Stimulated activated CD4-positive, alpha-beta T cell treated with anti-CD3 and anti-CD28 coated beads, Interleukin-12 subunit alpha, Interleukin-12 subunit beta, amount 100 ng/mL, for 24 hours (primary cell): ENCODE measurements around the gene CAPN11.
A peak's percentile ranks its signal among the peaks of the same experiment; 100 is the strongest.

Experiments used
- DNase-seq, 2 experiments: peaks; one replicate each; pipeline ENCODE4 v3.0.0-alpha.2; 2020; ENCODE audit warnings: low read depth in 2 of 2

CAPN11 gene

GRCh38 chr6:44156494-44157151, 2.0 kb upstream of the CAPN11 start:
- no peak for DNase-seq

DNA sequence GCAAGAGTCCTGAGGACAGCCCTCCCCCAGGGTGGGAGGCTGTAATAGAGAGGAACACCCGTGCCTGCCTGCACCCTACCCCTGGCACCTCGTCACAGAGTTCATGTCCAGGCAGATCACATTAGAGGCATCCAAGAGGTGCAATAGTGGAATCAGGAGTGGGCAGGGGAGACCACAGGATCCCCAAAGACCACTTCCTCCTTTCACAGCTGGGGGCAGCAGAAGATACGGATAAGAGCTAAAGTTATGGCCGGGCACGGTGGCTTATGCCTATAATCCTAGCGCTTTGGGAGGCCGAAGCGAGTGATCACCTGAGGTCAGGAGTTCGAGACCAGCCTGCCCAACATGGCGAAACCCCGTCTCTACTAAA, 1.5 kb upstream of the CAPN11 start:
- DNase-seq = no peak

GRCh38 chr6:44161997-44162338, 3.3 kb downstream of the CAPN11 start:
- DNase-seq = no peak

DNA sequence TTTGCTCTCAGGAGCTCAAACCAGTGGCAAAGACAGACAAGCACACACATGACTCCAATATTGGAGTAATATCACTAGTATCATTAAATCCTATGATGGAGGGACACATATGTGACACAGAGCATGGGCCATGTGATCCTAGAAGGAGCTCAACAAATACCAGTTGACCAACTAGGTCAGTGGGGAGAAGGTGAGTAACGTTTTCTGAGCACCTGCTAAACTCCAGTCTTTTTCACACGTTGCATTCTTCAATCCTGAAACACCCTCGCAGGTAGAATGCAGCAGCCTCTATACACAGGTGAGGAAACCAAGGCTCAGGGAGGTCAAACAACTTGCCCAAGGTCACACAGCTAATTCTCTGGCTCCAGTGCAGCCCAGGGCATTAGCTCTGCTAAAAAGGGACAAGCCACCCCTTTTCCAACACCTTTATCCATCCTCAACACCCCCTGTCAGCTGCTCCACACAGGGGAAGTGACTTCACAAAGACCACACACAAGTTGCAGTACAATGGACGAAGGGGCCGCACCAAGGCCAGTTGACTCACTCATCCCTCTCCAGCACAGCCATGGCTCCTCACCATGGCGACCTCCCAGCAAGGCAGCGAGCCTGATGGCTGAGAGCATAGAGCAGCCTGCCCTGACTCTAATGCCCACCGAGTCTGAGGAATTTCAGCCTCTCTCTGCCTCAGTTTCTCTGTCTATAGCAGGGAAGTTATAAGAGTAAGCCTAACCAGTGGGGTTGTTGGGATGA, 4.4 kb downstream of the CAPN11 start:
- no peak for DNase-seq

DNA sequence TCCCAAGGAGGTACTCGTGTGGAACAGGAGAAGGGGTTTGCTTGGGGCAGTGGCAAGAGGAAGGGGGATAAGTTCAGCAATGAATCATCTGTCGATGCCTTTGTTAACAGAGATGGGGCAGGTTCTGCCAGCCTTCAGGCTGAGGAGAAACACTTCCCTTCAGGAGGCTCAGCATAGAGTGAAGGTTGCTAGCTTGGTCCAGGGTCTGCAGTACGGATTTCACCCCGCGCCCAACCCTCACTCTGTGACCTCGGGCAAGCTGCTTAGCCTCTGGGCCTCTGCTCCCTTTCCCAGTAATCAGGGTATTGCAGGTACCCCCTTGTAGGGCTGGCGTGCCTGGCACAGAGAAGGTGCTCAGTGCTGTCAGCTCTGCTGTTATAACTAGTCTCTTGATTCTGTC, 7.5 kb downstream of the CAPN11 start:
- no peak for DNase-seq

GRCh38 chr6:44166591-44167184, 8.1 kb downstream of the CAPN11 start:
- no peak for DNase-seq

- DNase-seq = no peak
Observed at GRCh38 chr6:44167567-44167966, 8.9 kb downstream of the CAPN11 start.

- DNase-seq = no peak
Observed at GRCh38 chr6:44169154-44169553, 10.5 kb downstream of the CAPN11 start.

GRCh38 chr6:44169886-44170570, 11.4 kb downstream of the CAPN11 start:
- DNase-seq = no peak

DNA sequence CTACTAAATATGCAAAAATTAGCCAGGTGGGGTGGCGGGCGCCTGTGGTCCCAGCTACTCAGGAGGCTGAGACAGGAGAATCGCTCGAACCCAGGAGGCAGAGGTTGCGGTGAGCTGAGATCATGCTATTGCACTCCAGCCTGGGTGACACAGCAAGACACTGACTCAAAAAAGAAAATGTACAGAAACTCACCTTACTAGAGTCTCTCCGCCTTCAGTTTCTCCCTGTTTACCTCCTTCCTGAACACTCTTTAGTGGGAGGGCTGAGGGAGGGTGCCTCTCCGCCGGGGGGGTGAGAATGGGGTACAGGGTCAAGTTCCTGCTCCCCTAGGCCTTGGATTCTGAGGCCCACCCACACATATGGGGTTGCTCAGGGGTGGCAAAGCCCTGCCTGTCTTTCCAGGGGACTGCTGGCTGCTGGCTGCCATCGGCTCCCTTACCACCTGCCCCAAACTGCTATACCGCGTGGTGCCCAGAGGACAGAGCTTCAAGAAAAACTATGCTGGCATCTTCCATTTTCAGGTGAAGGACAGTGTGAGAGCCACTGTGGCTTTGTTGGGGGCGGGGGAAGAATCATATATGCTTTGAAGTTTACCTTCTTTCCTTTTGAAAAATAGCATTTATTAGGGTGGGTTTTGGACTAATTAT, 13.4 kb downstream of the CAPN11 start:
- no peak for DNase-seq

- peak; percentile 61 to 80 for DNase-seq
Observed at GRCh38 chr6:44172731-44173500, 14.3 kb downstream of the CAPN11 start.

GRCh38 chr6:44176130-44176761, 17.6 kb downstream of the CAPN11 start:
- no peak for DNase-seq

DNA sequence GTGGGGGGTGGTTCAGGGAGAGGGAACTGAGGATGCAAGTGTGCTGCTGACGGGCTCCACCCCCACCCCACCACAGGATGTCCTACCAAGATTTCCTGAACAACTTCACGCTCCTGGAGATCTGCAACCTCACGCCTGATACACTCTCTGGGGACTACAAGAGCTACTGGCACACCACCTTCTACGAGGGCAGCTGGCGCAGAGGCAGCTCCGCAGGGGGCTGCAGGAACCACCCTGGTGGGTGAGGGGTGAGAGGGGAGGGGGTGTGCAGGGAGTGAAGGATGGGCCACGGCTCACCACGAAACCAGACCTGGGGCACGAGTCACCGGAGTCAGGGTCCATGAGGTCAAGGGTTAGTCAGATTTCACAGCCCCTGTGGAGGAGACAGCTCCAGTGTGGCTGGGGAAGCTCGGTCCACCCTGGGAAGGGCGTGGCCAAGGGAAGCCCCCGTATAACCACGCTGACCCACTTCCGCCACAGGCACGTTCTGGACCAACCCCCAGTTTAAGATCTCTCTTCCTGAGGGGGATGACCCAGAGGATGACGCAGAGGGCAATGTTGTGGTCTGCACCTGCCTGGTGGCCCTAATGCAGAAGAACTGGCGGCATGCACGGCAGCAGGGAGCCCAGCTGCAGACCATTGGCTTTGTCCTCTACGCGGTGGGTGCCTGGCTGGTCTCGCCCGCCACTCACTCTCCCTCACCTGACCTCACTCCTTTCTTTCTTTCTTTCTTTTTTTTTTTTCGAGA, 18.3 kb downstream of the CAPN11 start:
- DNase-seq = no peak

DNA sequence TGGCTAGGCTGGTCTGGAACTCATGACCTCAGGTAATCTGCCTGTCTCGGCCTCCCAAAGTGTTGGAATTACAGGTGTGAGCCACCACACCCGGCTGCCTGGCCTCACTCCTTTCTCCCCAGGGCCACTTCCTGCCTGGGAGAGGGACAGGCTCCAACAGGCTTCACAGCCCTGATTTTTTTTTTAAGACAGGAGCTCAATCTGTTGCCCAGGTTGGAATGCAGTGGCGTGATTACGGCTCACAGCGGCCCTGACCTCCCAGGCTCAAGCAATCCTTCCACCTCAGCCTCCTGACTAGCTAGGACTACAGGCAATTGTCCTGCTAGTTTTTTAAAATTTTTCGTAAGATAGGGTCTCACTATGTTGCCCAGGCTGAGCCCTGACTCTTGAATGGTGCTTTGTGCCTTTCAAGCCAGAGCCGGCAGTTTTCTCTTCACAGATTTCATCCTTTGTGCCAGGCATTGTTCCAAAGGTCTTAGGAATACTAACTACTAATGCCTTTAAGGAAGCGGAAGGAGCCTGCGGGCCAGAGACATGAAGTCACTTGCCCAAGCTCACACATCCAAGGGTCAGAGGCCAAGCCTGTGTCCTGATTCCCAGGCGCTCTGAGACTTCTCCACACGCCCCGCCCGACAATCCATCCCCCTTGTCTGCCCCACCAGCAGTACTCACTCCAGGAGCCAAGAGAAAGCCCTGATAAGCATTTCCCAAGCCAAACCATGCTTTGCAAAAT, 19.2 kb downstream of the CAPN11 start:
- DNase-seq = no peak

GRCh38 chr6:44178424-44179071, 19.9 kb downstream of the CAPN11 start:
- no peak for DNase-seq

DNA sequence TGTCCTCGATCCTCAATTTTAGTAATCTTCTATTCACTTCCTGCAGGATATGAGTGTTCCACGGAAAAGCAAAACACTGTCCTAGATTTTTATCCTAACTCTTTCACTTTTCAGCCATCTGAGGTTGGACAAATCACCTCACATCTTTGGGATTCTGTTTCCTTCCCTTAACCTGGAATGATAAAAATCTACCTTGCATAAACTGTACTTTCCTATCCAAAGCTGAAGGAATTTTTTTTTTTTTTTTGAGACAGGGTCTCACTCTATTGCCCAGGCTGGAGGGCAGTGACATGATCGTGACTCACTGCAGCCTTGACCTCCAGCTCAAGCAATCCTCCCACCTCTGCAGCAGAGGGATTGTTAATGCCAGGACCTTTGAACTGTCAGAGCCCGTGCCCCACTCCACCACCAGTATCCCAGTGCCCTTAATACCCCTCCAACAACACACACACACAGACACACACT, 20.5 kb downstream of the CAPN11 start:
- no peak for DNase-seq

DNA sequence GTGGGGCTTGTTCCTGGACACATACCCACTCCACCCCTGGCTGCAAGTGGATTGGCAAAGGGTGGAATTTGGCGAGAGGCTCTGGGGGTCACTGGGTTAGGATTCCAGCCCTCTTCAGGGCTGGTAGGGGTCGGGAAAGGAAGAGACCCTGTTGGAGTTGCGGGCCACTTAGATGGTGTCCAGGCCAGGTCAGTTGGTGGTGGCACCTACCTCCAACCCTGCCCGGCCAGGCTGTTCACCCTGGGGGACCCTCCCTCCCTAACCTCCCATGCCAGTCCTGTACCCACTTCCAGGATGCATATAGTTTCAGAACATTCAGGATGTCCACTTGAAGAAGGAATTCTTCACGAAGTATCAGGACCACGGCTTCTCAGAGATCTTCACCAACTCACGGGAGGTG, 21.0 kb downstream of the CAPN11 start:
- DNase-seq = no peak

- DNase-seq = no peak
Observed at GRCh38 chr6:44180406-44180805, 21.8 kb downstream of the CAPN11 start.

DNA sequence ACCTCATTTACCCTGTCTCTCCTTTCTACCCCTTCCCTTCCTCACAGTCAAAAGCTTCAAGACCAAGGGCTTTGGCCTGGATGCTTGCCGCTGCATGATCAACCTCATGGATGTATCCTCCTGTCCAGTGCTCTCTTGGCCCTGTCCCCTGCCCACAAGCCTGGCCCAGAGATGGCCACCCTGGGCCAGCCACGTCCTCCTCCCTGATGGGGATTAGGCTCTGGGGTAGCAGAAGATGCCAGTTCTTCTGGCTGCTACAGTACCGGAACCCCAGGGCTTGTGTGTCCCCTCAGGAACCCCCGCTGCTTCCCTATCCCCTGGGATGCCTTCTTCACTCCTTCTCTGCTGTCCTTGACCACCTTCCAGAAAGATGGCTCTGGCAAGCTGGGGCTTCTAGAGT, 22.3 kb downstream of the CAPN11 start:
- no peak for DNase-seq
